ENCODE results near the gene SLC6A8.
A peak's percentile ranks its signal among the peaks of the same experiment; 100 is the strongest.
"Not testable (repeated sequence)": the region's sequence is repeated elsewhere in the genome, so short reads cannot be mapped to it uniquely, and the experiment has no call there.

The SLC6A8 gene

GRCh38 chrX:153740631-153741222, 53.0 kb downstream of the SLC6A8 start:
- Mint-ChIP-seq H3K36me3 (ENCODE audit: low read depth) (peaks cover 2% of the 10 kb centered on the region), H3K9me3 (no peaks in the 10 kb centered on the region), H3K27ac (peak overlapping the region; percentile 75), H3K4me1 (ENCODE audit: low read depth) (peaks cover 12% of the 10 kb centered on the region), H3K4me3 (peak overlapping the region; percentile 77), H3K27me3 (ENCODE audit: low read depth) (no peaks in the 10 kb centered on the region)
- no peak for DNase-seq (ENCODE audit: low spot score)

GRCh38 chrX:153741446-153741845, 53.7 kb downstream of the SLC6A8 start:
- Mint-ChIP-seq H3K9me3 (no peaks in the 10 kb centered on the region), H3K27me3 (ENCODE audit: low read depth) (no peaks in the 10 kb centered on the region), H3K36me3 (ENCODE audit: low read depth) (peaks cover 2% of the 10 kb centered on the region), H3K4me3 (peak overlapping the region; percentile 77), H3K4me1 (ENCODE audit: low read depth) (peaks cover 12% of the 10 kb centered on the region), H3K27ac (peak overlapping the region; percentile 55)
- DNase-seq (ENCODE audit: low spot score) = no peak

DNA sequence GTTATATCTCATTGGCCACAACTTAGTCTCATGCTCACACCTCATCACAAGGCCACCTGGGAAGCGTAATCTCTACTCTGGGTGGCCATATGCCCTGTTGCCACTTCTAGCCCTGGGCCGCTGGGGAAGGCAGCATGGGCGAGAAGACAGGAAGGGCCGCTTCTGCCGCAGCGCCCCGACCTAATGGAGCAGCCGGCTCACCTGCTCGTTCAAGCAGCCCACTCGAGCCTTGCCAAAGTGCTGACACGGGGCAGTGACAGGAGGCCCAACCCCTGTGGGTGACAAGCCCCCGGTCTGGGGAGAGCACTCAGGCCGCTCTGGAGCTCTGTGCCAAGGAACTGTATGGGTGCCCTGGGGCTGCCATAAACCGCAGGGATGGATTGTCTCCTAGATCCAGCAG, 54.4 kb downstream of the SLC6A8 start:
- not testable (repeated sequence) for DNase-seq (ENCODE audit: low spot score); H3K36me3 Mint-ChIP-seq (ENCODE audit: low read depth); H3K9me3 Mint-ChIP-seq; H3K27me3 Mint-ChIP-seq (ENCODE audit: low read depth); H3K27ac Mint-ChIP-seq; H3K4me3 Mint-ChIP-seq
- peaks cover 12% of the 10 kb centered on the region for H3K4me1 Mint-ChIP-seq (ENCODE audit: low read depth)

GRCh38 chrX:153742796-153743467, 55.2 kb downstream of the SLC6A8 start:
- not testable (repeated sequence) for H3K4me3 Mint-ChIP-seq; DNase-seq (ENCODE audit: low spot score); H3K9me3 Mint-ChIP-seq; H3K27ac Mint-ChIP-seq; H3K36me3 Mint-ChIP-seq (ENCODE audit: low read depth); H3K27me3 Mint-ChIP-seq (ENCODE audit: low read depth)
- peaks cover 12% of the 10 kb centered on the region for H3K4me1 Mint-ChIP-seq (ENCODE audit: low read depth)

GRCh38 chrX:153743468-153744209, 55.9 kb downstream of the SLC6A8 start:
- H3K27me3 Mint-ChIP-seq (ENCODE audit: low read depth); H3K27ac Mint-ChIP-seq; H3K9me3 Mint-ChIP-seq; H3K4me3 Mint-ChIP-seq; DNase-seq (ENCODE audit: low spot score); H3K36me3 Mint-ChIP-seq (ENCODE audit: low read depth): not testable (repeated sequence)
- peaks cover 12% of the 10 kb centered on the region for H3K4me1 Mint-ChIP-seq (ENCODE audit: low read depth)

DNA sequence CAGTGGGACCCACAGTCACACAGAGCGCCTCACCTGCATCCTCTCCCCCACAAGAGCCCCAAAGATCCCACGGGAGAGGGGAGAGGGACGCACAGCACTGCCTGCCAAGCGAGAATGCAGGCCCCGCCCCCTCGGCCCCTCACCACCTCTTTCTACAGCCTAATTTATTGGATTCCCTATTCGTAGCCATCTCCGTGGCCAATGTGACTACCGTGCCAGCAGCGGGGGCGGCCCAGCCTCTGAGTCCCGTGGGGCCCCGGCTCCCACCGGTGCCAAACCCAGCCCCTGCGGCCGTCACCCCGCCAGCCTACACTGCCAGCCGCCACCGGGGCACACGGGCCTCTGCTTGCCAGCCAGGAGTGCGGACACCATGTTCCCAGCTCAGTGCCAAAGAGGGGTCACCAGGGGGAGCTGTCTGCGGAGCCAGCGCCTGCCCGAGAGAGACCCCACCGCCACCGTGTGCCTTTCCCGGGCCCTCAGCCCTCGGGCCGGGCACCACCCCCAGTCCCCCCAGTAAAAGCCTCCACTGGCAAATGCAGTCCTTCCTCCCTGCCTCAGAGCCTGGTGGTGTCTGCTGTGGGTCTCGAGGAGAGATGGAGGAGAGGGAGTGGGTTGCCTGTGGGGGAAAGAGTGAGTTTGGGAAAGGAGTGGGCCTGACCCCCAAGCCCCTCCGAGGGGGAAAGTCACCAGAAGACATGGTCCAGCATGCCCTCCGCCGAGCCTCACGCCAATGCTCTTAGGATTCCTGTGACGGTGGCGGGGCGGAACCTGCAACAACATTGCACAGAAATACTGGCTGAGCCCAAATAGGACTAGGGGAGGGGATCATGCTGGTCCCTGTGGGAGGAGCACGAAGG, 56.7 kb downstream of the SLC6A8 start:
- H3K4me3 Mint-ChIP-seq = no peak overlapping the region
- no peaks in the 10 kb centered on the region for H3K9me3 Mint-ChIP-seq
- H3K27me3 Mint-ChIP-seq (ENCODE audit: low read depth) = peaks cover 3% of the 10 kb centered on the region
- peaks cover 2% of the 10 kb centered on the region for H3K36me3 Mint-ChIP-seq (ENCODE audit: low read depth)
- H3K4me1 Mint-ChIP-seq (ENCODE audit: low read depth) = peaks cover 10% of the 10 kb centered on the region
- DNase-seq (ENCODE audit: low spot score) = no peak
- H3K27ac Mint-ChIP-seq = no peak overlapping the region

- not testable (repeated sequence) for H3K9me3 Mint-ChIP-seq; H3K36me3 Mint-ChIP-seq (ENCODE audit: low read depth); H3K4me3 Mint-ChIP-seq; H3K4me1 Mint-ChIP-seq (ENCODE audit: low read depth); DNase-seq (ENCODE audit: low spot score); H3K27me3 Mint-ChIP-seq (ENCODE audit: low read depth); H3K27ac Mint-ChIP-seq
Observed at GRCh38 chrX:153745067-153745433, 57.3 kb downstream of the SLC6A8 start.

Measured in T-helper 2 cell treated with Interferon-gamma antibody and Interleukin-4, amounts not matched to agents 5 μg/mL and 100 μg/mL, for 36 hours (primary cell).